HT-29 (cell line): Measurements from ENCODE around the gene GIMAP2. TPM values are rescaled to one million over a fixed set of nuclear protein-coding genes. Genes with fewer than 3 reads are reported as not detected.
"Not testable (repeated sequence)": the region's sequence is repeated elsewhere in the genome, so short reads cannot be mapped to it uniquely, and the experiment has no call there.

ENCODE experiments used
- DNase-seq: peaks from one replicate; pipeline ENCODE4 v3.0.0-alpha.2; 2015; ENCODE audit warnings: low spot score
- total RNA-seq: library from RNA; depleted of rRNA; stranded (reverse); fragments of >200 nt; shearing (Covaris generic); gene quantifications from 2 replicates; pipeline ENCODE4 v1.2.3, GENCODE V29; 2014

The GIMAP2 gene
- total RNA-seq, 1 experiment from 2014 or later = not detected

GRCh38 chr7:150676854-150677253 is 8.7 kb upstream of the GIMAP2 start:
- DNase-seq = not testable (repeated sequence)

GRCh38 chr7:150678601-150679000 is 6.9 kb upstream of the GIMAP2 start:
- DNase-seq = not testable (repeated sequence)

GRCh38 chr7:150680364-150680763 is 5.1 kb upstream of the GIMAP2 start:
- not testable (repeated sequence) for DNase-seq

GRCh38 chr7:150686030-150686631 is 625 bp downstream of the GIMAP2 start:
- DNase-seq = no peak

- DNase-seq = no peak
Measured at GRCh38 chr7:150688630-150689029, 3.1 kb downstream of the GIMAP2 start.

GRCh38 chr7:150695654-150696053 is 10.1 kb downstream of the GIMAP2 start:
- no peak for DNase-seq

GRCh38 chr7:150703209-150703608 is 17.7 kb downstream of the GIMAP2 start:
- no peak for DNase-seq

- DNase-seq = no peak
Measured at GRCh38 chr7:150715293-150715692, 29.8 kb downstream of the GIMAP2 start.

- no peak for DNase-seq
Measured at GRCh38 chr7:150715738-150716137, 30.2 kb downstream of the GIMAP2 start.

- DNase-seq = no peak
Measured at GRCh38 chr7:150716368-150716767, 30.9 kb downstream of the GIMAP2 start, which contains the start of gene GIMAP1. Gene GIMAP1 (plus strand): TSS chr7:150716613. CDS start chr7:150719048, 2,435 bp downstream.

GRCh38 chr7:150716939-150717338 is 31.4 kb downstream of the GIMAP2 start:
- no peak for DNase-seq

- DNase-seq = no peak
Measured at GRCh38 chr7:150717814-150718420, 32.4 kb downstream of the GIMAP2 start.

- no peak for DNase-seq
Measured at GRCh38 chr7:150719436-150719835, 33.9 kb downstream of the GIMAP2 start.

- DNase-seq = no peak
Measured at GRCh38 chr7:150719960-150720891, 34.7 kb downstream of the GIMAP2 start.

- DNase-seq = no peak
Measured at GRCh38 chr7:150721970-150722373, 36.5 kb downstream of the GIMAP2 start.

GRCh38 chr7:150722431-150722931 is 37.0 kb downstream of the GIMAP2 start:
- DNase-seq = no peak

GRCh38 chr7:150723467-150723866 is 38.0 kb downstream of the GIMAP2 start:
- DNase-seq = no peak

- peak; percentile 69 for DNase-seq
Measured at GRCh38 chr7:150727381-150727780, 41.9 kb downstream of the GIMAP2 start.

GRCh38 chr7:150728011-150728410 is 42.5 kb downstream of the GIMAP2 start:
- no peak for DNase-seq

- DNase-seq = no peak
Measured at GRCh38 chr7:150728609-150729008, 43.1 kb downstream of the GIMAP2 start.

GRCh38 chr7:150731916-150732315 is 46.4 kb downstream of the GIMAP2 start:
- DNase-seq = no peak
